ENCODE results near the gene TTC39A. TPM values are rescaled to one million over a fixed set of nuclear protein-coding genes. Genes with fewer than 3 reads are reported as not detected.
"Not testable (repeated sequence)": the region's sequence is repeated elsewhere in the genome, so short reads cannot be mapped to it uniquely, and the experiment has no call there.

Gene TTC39A
- total RNA-seq, 2 donors from 2014 or later, result 0.74 TPM; not detected in 1

DNA sequence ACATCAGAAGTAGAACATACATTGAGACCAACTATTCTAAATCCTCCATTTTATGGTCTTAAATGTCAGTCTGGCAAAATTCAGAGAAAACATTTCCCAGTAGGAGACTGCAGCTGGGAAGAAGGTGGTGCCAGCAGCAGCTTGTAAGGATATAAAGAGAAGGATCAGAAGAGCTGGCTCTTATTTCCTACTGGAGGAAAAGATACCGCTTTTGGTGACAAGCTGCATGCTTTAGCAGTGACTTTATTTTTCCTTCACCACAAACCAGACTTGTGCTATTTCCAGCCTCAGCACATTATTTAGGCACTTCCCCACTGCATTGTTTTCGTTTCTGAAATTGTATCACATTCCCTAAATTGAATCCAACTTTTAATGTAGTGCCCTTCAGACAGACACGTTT, 65.9 kb downstream of the TTC39A start:
- Mint-ChIP-seq H3K4me3 (no peak overlapping the region), H3K27ac (peak overlapping the region; percentile 36), H3K9me3 (no peaks in the 10 kb centered on the region), H3K27me3 (no peaks in the 10 kb centered on the region), H3K4me1 (peaks cover 41% of the 10 kb centered on the region), H3K36me3 (ENCODE audit: low read depth) (peaks cover 10% of the 10 kb centered on the region)
- ATAC-seq (replicated peaks), result no peak

DNA sequence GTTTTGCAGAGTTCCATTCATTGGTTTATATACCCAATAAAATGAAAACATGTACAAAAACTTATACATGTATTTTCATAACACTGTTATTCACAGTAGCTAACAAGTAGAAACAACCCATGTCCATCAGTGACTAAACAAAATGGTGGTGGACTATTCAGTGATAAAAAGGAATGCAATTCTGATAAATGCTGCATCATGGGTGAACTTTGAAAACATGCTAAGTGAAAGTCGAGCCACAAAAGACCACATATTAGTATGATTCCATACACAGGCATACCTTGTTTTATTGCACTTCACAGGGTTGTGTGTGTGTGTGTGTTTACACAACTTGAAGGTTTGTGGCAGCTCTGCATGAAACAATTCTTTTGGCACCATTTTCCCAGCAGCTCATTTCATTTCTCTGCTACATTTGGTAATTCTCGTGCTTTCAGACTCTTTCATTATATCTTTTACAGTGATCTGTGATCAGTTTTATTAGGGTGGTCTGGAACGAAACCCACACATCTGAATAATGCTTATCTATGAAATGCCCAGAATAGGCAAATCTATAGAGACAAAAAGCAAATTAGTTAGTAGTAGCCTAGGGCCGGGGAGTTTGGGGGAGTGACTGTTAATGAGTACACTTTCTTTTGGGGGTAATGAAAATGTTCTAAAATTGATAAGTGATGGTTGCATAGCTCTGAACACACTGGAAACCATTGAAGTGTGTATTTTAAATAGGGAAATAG, 67.0 kb downstream of the TTC39A start:
- no peak overlapping the region for H3K27ac Mint-ChIP-seq
- no peak overlapping the region for H3K4me3 Mint-ChIP-seq
- H3K36me3 Mint-ChIP-seq (ENCODE audit: low read depth), result no peaks in the 10 kb centered on the region
- H3K9me3 Mint-ChIP-seq, result no peaks in the 10 kb centered on the region
- H3K4me1 Mint-ChIP-seq, result peaks cover 47% of the 10 kb centered on the region
- no peaks in the 10 kb centered on the region for H3K27me3 Mint-ChIP-seq
- ATAC-seq (replicated peaks), result no peak

DNA sequence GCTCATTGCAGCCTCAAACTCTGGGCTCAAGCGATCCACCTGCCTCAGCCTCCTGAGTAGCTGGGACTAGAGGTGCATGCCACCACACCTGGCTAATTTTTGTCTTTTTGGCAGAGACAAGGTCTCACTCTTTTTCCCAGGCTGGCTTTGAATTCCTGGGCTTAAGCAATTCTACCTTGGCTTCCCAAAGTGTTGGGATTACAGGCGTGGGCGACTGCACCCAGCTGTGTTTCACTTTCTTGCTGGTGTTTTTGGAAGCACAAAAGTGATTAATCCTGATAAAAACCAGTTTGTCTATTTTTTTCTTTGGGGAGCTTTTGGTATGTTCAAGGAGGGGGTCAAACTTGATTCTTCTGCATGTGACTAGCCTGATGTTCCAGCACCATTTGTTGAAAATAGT, 75.0 kb downstream of the TTC39A start:
- ATAC-seq (replicated peaks), result no peak
- peaks cover 16% of the 10 kb centered on the region for H3K4me1 Mint-ChIP-seq
- H3K4me3 Mint-ChIP-seq, result no peak overlapping the region
- H3K36me3 Mint-ChIP-seq (ENCODE audit: low read depth), result no peaks in the 10 kb centered on the region
- no peak overlapping the region for H3K27ac Mint-ChIP-seq
- H3K9me3 Mint-ChIP-seq, result no peaks in the 10 kb centered on the region
- no peaks in the 10 kb centered on the region for H3K27me3 Mint-ChIP-seq

DNA sequence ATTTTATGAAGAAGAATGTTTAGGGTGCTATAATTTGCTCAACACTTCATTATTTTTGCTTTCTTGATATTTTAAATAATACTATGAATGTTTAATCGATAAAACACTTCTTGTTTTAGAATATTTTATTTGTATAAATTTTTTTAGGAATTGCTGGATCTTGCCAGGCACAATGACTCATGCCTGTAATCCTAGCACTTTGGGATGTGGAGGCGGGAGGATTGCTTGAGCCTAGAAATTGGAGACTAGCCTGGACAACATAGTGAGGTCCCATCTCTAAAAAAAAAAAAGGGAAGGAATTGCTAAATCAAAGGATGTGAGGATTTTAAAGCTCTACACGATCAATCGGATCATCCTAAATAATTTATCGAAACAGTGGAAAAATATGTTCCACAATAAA, 76.7 kb downstream of the TTC39A start:
- Mint-ChIP-seq H3K27ac (no peak overlapping the region), H3K36me3 (ENCODE audit: low read depth) (no peaks in the 10 kb centered on the region), H3K4me1 (peaks cover 13% of the 10 kb centered on the region), H3K4me3 (no peak overlapping the region), H3K27me3 (no peaks in the 10 kb centered on the region), H3K9me3 (no peaks in the 10 kb centered on the region)
- no peak for ATAC-seq (replicated peaks)

DNA sequence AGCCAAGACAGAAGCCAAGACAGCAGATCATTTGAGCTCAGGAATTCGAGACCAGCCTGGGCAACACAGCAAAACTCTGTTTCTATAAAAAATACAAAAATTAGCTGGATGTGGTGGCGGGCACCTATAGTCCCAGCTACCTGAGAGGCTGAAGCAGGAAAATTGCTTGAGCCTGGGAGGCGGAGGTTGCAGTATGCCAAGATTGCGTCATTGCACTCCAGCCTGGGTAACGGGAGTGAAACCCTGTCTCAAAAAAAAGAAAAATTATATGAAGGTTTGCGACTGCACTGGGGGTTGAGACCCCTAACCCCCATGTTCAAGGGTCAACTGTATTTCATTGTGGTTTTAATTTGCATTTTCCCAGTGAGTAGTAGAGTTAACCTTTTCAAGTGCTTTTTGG, 78.0 kb downstream of the TTC39A start:
- no peak for ATAC-seq (replicated peaks)
- Mint-ChIP-seq H3K4me1 (peaks cover 11% of the 10 kb centered on the region), H3K27ac (no peak overlapping the region), H3K36me3 (ENCODE audit: low read depth) (no peaks in the 10 kb centered on the region), H3K4me3 (no peak overlapping the region), H3K27me3 (no peaks in the 10 kb centered on the region), H3K9me3 (no peaks in the 10 kb centered on the region)

DNA sequence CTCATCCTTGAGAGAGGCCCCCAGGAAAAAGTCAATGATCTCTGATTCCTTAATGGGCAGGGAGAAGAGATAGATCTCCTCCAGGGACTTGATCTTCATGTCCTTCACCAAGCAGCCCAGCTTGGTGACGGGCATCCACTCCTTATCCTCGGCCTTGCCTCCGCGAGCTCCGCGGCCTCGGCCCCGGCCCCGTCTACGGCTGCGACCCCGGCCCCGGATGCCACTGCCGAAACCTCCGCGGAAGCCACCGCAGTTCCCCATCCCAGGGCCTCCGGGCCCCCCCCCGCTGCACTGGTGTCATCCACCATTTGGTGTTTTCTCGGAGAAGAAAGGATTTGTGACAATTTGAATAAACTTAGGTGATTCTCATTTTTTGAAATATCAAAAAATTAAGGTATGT, 79.2 kb downstream of the TTC39A start:
- H3K4me3 Mint-ChIP-seq; ATAC-seq (replicated peaks); H3K27me3 Mint-ChIP-seq; H3K27ac Mint-ChIP-seq; H3K9me3 Mint-ChIP-seq; H3K36me3 Mint-ChIP-seq (ENCODE audit: low read depth): not testable (repeated sequence)
- H3K4me1 Mint-ChIP-seq, result peaks cover 18% of the 10 kb centered on the region

DNA sequence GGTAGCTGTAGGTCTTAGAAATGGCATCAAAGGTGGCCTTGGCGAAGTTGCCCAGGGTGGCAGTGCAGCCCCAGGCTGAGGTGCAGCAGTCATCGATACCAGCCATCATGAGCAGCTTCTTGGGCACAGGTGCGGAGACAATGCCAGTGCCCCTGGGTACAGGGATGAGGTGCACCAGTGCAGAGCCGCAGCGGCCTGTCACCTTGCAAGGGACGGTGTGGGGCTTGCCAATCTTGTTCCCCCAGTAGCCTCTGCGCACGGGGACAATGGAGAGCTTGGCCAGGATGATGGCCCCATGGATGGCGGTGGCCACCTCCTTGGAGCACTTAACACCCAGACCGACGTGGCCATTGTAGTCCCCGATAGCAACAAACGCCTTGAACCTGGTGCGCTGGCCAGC, 79.6 kb downstream of the TTC39A start:
- not testable (repeated sequence) for H3K36me3 Mint-ChIP-seq (ENCODE audit: low read depth); H3K27ac Mint-ChIP-seq; ATAC-seq (replicated peaks); H3K27me3 Mint-ChIP-seq; H3K4me3 Mint-ChIP-seq; H3K9me3 Mint-ChIP-seq
- H3K4me1 Mint-ChIP-seq, result peaks cover 18% of the 10 kb centered on the region

DNA sequence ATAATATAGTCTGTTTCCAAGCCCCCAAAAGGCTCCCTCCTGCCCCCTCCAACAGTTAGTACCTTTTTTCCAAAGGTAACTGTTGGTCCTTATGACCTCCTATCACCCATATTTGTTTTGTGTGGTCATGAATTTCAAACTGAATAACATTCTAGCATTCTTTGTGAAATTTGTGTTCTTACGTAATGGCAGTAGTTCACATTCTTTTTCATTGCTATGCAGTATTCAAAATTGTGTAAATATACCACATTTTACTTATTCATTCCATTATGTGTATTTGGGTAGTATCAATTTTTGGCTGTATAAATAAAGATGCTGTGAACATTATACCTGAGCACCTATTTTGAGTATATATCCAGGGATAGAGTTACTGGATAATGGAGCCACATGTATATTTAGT, 80.9 kb downstream of the TTC39A start:
- Mint-ChIP-seq H3K27me3 (no peaks in the 10 kb centered on the region), H3K9me3 (no peaks in the 10 kb centered on the region)

DNA sequence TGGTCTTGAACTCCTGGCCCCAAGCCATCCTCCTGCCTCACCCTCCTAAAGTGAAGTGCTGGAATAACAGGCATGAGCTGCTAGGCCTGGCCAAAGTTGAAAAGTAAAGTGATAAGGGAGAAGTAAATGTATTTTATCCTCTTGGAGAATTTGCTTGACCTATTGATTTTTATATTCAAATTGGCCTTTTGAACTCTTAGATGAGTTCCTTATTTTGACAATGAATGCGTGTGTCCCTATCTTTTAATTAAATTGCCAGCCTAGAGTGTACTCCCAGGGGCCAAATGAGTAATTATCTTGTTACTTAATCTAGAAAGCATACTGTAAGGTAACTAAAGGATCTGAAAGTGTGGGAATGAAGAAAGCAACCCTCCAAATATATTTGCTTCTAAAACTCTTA, 82.9 kb downstream of the TTC39A start:
- no peak overlapping the region for H3K4me3 Mint-ChIP-seq
- peaks cover 16% of the 10 kb centered on the region for H3K36me3 Mint-ChIP-seq (ENCODE audit: low read depth)
- no peaks in the 10 kb centered on the region for H3K9me3 Mint-ChIP-seq
- no peak for ATAC-seq (replicated peaks)
- peaks cover 24% of the 10 kb centered on the region for H3K4me1 Mint-ChIP-seq
- no peaks in the 10 kb centered on the region for H3K27me3 Mint-ChIP-seq
- H3K27ac Mint-ChIP-seq, result no peak overlapping the region

More for the DNA sequence above, 80.9 kb downstream of the TTC39A start:
- H3K27ac Mint-ChIP-seq, result no peak overlapping the region
- peaks cover 9% of the 10 kb centered on the region for H3K36me3 Mint-ChIP-seq (ENCODE audit: low read depth)
- H3K4me1 Mint-ChIP-seq, result peaks cover 18% of the 10 kb centered on the region
- no peak for ATAC-seq (replicated peaks)
- no peak overlapping the region for H3K4me3 Mint-ChIP-seq

DNA sequence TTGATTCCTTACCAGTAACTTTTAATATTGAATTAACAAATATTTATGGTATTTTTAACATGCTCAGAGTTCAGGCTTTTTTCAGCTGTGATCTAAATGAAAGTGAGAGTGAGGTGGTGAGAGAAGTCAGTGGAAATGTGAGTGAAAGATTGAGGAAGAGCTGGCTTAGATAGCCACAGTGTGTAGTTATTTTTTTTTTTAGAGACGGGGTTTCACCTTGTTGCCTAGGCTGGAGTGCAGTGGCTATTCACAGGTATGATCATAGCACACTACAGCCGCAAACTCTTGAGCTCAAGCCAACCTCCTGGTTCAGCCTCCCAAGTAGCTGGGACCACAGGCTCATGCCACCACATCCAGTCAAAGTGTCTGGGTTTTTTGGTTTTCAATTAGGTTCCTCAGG, 83.3 kb downstream of the TTC39A start:
- Mint-ChIP-seq H3K27me3 (no peaks in the 10 kb centered on the region), H3K27ac (no peak overlapping the region)
- peak; percentile 54 for ATAC-seq (replicated peaks)

DNA sequence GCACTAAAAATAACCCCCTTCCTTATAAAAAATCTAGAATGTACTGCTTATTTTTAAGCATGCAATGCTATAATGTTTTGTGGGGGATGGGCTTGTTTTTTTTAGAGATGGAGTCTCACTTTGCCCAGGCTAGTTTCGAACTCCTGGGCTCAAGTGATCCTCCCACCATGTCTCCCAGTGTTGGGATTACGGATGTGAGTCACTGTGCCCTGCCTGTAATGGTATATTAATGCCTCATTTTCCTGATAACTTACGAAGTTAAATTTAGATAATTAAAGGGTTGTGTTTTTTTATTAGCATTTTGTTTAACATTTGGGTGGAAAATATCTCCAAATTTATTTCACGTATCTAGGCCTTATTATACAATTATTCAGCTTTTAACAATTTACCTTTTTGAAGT, 87.8 kb downstream of the TTC39A start:
- Mint-ChIP-seq H3K27ac (no peak overlapping the region), H3K36me3 (ENCODE audit: low read depth) (peaks cover 23% of the 10 kb centered on the region), H3K4me1 (peaks cover 35% of the 10 kb centered on the region), H3K9me3 (no peaks in the 10 kb centered on the region), H3K27me3 (no peaks in the 10 kb centered on the region), H3K4me3 (no peak overlapping the region)
- no peak for ATAC-seq (replicated peaks)

More for the DNA sequence above, 83.3 kb downstream of the TTC39A start:
- Mint-ChIP-seq H3K4me1 (peaks cover 19% of the 10 kb centered on the region), H3K9me3 (no peaks in the 10 kb centered on the region), H3K36me3 (ENCODE audit: low read depth) (peaks cover 16% of the 10 kb centered on the region), H3K4me3 (no peak overlapping the region)

DNA sequence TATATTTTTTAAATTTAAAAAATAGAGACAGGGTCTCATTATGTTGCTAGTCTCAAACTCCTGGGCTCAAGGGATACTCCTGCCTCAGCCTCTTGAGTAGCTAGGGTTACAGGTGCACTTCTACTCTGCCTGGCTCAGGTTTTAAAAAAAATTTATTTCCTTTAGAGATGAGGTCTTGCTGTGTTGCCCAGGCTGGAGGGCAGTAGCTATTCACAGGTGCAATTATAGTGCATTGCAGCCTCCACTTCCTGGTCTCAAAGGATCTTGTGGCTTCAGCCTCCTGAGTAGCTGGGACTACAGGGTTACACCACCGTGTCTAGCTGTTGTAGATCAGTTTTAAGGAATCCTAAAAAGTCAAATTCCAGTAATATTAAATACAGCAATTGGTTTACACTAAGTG, 89.2 kb downstream of the TTC39A start:
- peak overlapping the region; percentile 38 for H3K4me3 Mint-ChIP-seq
- H3K27ac Mint-ChIP-seq, result no peak overlapping the region

DNA sequence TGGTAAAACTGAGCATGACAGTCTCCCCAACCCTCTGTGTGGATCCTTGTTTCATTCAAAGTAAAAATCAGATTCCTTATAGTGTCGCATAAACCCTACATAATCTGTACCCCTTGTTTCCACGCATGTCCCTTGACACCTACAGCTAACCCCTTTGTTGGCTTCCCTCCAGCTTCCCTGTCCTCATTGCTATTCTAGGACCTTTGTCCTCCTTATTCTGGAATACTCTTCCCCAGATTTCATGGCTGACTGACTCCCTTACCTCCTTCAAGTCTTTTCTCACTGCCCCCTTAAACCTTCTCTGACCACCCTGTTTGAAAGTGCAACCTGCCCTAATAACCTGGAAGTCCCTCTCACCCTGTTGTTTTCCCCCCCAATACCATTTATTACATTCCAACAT, 90.3 kb downstream of the TTC39A start:
- H3K4me3 Mint-ChIP-seq, result peak overlapping the region; percentile 38
- H3K27ac Mint-ChIP-seq, result peak overlapping the region; percentile 48
- ATAC-seq (replicated peaks), result no peak
- H3K36me3 Mint-ChIP-seq (ENCODE audit: low read depth), result peaks cover 14% of the 10 kb centered on the region
- H3K27me3 Mint-ChIP-seq, result no peaks in the 10 kb centered on the region
- no peaks in the 10 kb centered on the region for H3K9me3 Mint-ChIP-seq
- H3K4me1 Mint-ChIP-seq, result peaks cover 32% of the 10 kb centered on the region

More for the DNA sequence above, 89.2 kb downstream of the TTC39A start:
- ATAC-seq (replicated peaks), result no peak
- Mint-ChIP-seq H3K9me3 (no peaks in the 10 kb centered on the region), H3K27me3 (no peaks in the 10 kb centered on the region), H3K36me3 (ENCODE audit: low read depth) (peaks cover 18% of the 10 kb centered on the region), H3K4me1 (peaks cover 26% of the 10 kb centered on the region)

DNA sequence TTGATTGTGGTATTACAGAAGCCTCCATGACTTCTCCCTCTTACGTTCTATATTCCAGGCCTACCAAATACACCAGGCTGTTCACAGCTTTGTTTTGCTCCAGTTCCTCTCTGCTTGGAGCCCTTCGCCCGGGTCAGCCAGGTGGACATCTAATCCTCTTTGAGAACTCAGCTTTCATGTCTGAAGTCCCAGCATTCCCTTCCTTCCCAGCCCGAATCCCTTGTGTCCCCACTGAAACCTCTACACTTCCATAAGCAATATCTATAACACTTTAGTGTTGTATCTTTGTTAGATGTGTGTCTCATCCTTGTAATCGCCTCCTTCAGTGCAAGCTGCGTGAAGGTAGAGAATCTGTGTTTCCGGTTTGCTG, 92.3 kb downstream of the TTC39A start:
- ATAC-seq (replicated peaks), result no peak
- Mint-ChIP-seq H3K4me3 (no peak overlapping the region), H3K27ac (no peak overlapping the region), H3K4me1 (peaks cover 28% of the 10 kb centered on the region), H3K9me3 (no peaks in the 10 kb centered on the region), H3K36me3 (ENCODE audit: low read depth) (peaks cover 11% of the 10 kb centered on the region), H3K27me3 (no peaks in the 10 kb centered on the region)

DNA sequence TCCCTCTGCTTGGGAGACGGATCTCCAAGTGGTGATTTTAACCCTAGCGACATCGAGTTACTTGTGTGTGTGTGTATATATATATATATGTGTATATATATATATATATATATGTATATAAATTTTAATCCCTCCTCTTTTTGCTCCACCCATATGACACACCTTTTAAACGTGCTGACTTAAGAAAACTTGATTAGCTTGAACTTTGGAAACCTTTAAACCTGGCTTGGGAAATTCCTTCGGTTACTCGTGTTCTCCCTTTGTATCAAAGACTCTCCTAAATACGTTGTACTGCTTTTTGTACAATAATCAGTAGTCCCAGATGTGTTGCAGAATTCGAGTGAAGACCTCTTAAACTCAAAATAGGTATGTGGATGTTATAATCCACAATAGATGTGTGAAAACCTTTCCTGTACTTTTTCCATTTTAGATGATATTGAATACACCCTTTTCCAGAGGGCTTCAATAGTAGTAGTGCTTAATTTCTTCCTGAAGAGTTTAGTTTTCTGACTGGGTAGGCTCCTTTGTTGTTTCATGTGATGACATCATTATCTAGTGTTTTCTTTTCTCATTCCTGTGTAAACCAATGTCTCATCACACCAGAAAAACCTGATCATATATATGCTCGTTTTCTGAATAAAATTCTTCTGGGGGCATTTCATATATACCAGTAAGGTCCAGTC, 92.9 kb downstream of the TTC39A start:
- H3K27ac Mint-ChIP-seq, result no peak overlapping the region
- no peak overlapping the region for H3K4me3 Mint-ChIP-seq
- H3K27me3 Mint-ChIP-seq, result no peaks in the 10 kb centered on the region
- no peak for ATAC-seq (replicated peaks)
- H3K4me1 Mint-ChIP-seq, result peaks cover 27% of the 10 kb centered on the region
- H3K9me3 Mint-ChIP-seq, result no peaks in the 10 kb centered on the region
- H3K36me3 Mint-ChIP-seq (ENCODE audit: low read depth), result peaks cover 6% of the 10 kb centered on the region
